ENCODE data around the gene FNBP1.
"Not testable (repeated sequence)": the region's sequence is repeated elsewhere in the genome, so short reads cannot be mapped to it uniquely, and the experiment has no call there.

Gene FNBP1

DNA sequence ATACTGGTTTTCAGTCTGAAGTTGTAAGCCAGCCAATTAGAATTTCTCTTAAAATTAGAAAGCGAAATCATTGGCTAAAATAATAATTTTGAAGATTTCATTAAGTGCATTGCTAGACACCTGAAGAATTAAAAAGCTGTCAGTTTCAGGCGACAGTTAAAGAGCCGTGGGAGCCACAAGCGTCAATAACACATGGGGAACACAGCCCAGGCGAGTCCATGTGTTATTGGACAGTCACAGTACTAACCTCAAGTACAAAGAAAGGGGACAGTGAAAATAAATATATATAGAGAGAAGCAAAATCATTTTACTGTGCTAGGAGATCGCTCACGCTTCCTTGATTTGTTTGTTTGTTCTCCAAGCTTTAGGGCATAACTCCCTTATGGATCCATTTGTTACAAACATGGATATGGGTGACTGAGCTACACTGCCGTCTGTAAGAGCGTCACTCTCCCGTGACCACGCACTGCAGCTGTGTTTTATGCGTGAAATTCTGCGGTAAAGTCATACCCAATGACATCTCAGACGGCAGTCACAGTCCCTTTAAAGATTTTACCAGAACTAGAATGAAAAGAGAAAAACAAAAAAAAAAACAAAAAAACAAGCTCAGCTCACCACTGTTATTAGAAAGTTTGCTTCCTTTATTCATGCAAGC is 124.6 kb downstream of the FNBP1 start:
- no peak for DNase-seq (ENCODE audit: low read depth)

GRCh38 chr9:129916707-129917106 is 126.3 kb downstream of the FNBP1 start:
- DNase-seq (ENCODE audit: low read depth): no peak

DNA sequence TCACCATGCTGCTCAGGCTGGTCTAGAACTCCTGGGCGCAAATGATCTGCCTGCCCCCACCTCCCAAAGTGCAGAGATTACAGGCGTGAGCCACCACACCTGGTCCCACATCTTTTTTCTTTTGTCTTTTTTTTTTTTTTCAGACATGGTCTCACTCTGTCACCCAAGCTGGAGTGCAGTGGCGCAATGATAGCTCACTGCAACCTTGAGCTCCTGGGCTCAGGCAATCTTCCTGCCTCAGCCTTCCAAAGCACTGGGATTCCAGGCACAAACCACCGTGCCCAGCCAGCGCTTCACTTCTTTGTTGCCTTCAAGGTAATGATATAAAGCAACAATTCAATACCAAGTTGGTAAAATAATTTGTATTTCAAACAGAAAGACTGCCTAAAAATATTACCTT is 128.9 kb downstream of the FNBP1 start:
- DNase-seq (ENCODE audit: low read depth): no peak

- DNase-seq (ENCODE audit: low read depth): no peak
Measured at GRCh38 chr9:129910628-129911567, 132.1 kb downstream of the FNBP1 start.

DNA sequence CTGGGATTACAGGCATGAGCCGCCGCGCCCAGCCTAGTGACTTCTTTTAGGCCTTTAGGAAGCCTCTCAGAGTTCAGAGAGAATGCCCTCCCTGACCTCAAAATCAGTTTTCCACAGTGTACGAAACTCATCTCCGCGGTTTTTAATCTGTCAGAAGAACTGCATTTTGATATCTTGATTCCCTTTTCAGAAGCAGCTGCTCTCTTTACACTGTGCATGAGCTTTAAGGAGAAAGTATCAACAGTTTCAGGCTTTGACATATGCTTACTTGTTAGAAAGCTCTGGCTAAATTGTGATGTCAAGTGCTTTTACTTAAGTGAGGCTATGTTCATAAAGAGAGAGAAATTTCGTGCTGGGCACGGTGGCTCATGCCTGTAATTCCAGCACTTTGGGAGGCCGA is 133.1 kb downstream of the FNBP1 start:
- DNase-seq (ENCODE audit: low read depth): no peak

GRCh38 chr9:129908906-129909305 is 134.1 kb downstream of the FNBP1 start:
- DNase-seq (ENCODE audit: low read depth): no peak

DNA sequence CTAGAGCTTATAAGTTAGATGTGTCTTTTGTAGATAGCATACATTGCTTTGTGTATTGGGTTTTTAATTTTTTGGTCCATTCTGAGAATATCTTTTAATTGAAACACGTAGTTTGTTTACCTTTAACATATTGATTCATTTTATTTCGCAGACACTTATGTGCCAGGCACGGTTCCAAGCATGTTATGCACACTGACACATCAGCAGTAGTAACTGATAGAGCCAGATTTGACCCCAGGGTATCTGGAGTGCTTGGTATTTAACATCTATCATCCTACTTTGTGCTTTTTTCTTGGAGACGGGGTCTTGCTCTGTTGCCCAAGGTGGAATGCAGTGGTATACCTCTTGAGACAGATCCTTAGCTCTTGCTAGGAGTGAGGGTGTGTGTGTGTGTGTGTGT is 135.8 kb downstream of the FNBP1 start:
- no peak for DNase-seq (ENCODE audit: low read depth)

DNA sequence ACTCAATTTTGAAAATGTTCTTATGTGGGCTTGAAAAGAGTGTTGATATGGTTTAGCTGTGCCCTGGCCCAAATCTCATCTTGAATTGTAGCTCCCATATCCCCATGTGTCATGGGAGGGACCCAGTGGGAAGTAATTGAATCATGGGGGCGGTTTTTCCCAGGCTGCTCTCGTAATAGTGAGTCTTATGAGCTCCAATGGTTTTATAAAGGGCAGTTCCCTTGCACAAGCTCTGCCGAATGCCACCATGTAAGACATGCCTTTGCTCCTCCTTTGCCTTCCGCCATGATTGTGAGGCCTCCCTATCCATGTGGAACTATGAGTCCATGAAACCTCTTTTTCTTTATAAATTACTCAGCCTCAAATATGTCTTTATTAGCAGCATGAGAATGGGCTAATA is 136.7 kb downstream of the FNBP1 start:
- DNase-seq (ENCODE audit: low read depth): no peak

DNA sequence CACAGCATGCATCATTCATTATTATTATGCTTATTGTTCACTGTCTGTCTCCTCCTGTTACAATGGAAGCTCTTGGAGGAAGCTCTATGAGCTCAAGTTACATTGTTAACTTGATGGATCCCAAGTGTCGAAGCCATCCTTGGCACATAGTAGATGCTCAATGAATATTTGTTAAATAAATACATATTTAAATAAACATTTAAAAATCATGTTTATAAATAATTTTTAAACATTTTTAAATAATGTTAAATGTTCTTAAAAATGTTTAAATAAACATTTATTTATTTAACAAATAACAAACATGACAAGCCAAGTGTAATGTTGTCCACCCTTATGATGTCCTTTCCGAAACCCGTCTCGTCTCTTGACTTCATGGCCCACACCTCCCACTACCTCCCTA is 138.3 kb downstream of the FNBP1 start:
- DNase-seq (ENCODE audit: low read depth): no peak

GRCh38 chr9:129902740-129903134 is 140.3 kb downstream of the FNBP1 start:
- no peak for DNase-seq (ENCODE audit: low read depth)

GRCh38 chr9:129901993-129902739 is 140.8 kb downstream of the FNBP1 start:
- no peak for DNase-seq (ENCODE audit: low read depth)

- no peak for DNase-seq (ENCODE audit: low read depth)
Measured at GRCh38 chr9:129900263-129901027, 142.5 kb downstream of the FNBP1 start.

- DNase-seq (ENCODE audit: low read depth): no peak
Measured at GRCh38 chr9:129899620-129900019, 143.4 kb downstream of the FNBP1 start.

GRCh38 chr9:129898185-129898584 is 144.8 kb downstream of the FNBP1 start:
- no peak for DNase-seq (ENCODE audit: low read depth)

DNA sequence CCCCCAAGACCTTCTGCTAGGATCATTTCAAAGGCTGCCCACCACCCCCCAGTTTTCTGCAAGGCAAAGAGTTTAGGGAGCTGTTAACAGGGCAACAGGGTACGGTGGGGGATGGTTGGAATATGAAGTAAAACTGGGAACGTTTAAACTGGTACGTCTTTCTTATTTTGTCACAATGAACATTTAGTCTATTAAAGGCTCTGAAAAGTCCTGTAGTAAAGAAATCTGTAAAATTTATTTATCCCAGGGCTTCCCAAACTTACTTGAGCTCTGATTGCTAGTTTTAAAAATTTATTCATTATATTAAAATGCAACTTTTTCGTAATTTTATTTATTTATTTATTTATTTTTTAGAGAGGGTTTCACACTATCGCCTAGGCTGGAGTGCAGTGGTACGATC is 145.7 kb downstream of the FNBP1 start:
- no peak for DNase-seq (ENCODE audit: low read depth)

- no peak for DNase-seq (ENCODE audit: low read depth)
Measured at GRCh38 chr9:129895376-129896268, 147.4 kb downstream of the FNBP1 start.

GRCh38 chr9:129894120-129894823 is 148.7 kb downstream of the FNBP1 start:
- DNase-seq (ENCODE audit: low read depth): no peak

- no peak for DNase-seq (ENCODE audit: low read depth)
Measured at GRCh38 chr9:129891569-129891968, 151.4 kb downstream of the FNBP1 start.

DNA sequence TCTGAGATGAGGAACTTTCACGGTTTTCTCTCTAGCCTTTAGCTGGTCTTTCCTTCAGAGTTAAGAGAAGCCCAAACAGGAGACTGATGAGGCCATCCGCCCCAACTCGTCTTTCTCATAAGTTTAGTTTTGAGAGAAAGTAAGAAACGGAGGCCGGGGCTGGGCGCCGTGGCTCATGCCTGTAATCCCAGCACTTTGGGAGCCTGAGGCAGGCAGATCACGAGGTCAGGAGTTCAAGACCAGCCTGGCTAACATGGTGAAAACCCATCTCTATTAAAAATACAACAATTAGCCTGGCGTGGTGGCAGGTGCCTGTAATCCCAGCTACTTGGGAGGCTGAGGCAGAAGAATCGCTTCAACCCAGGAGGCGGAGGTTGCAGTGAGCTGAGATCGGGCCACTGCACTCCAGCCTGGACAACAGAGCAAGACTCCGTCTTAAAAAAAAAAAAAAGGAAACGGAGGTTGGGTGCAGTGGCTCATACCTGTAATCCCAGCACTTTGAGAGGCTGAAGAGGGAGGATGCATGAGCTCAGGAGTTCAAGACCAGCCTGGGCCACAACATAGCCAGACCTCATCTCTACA is 152.2 kb downstream of the FNBP1 start:
- DNase-seq (ENCODE audit: low read depth): not testable (repeated sequence)
